ENCODE data around the gene ITPKB. TPM values are rescaled to one million over a fixed set of nuclear protein-coding genes. Genes with fewer than 3 reads are reported as not detected.

The ITPKB gene
- total and polyA plus RNA-seq, 11 donors = 6.2 to 33.7 (median 17.8) TPM

GRCh38 chr1:226702318-226702956 lies 36.6 kb downstream of the ITPKB start:
- peak overlapping the region in 11 of 12 donors; percentile 94 to 99 (median 97) for H3K27ac ChIP-seq
- intact Hi-C loops (cut with DNase I) = loop anchor here in 5 of 10 donors (5.0 to 10.0 kb wide), 3 partner anchors 35 to 298 kb away; partner anchors contain the start of genes ITPKB (in 5 of the 5) and PARP1 (in 1 of the 5)
- H3K4me1 ChIP-seq = peaks cover 7 to 66% (median 46%) of the 10 kb centered on the region in 12 donors
- ATAC-seq (peak; percentile 23 to 64 (median 40)), DNase-seq (peak in 1 of 5 donors; percentile 31)
- H3K9me3 ChIP-seq = no peaks in the 10 kb centered on the region
- TF ChIP-seq CTCF (IDR thresholded peaks at IDR 0.05) (no peak), POLR2A (IDR thresholded peaks at IDR 0.05) (no peak)
- no peaks in the 10 kb centered on the region for H3K27me3 ChIP-seq
- peak overlapping the region in 11 of 12 donors; percentile 63 to 84 (median 70) for H3K4me3 ChIP-seq
- peaks cover 0 to 32% (median 9%) of the 10 kb centered on the region in 9 donors for H3K36me3 ChIP-seq
- 51 to 67% (median 60%) methylated on average over 12 of the region's 12 CpGs for WGBS, 4 donors

GRCh38 chr1:226700861-226701260 lies 38.2 kb downstream of the ITPKB start:
- Histone ChIP-seq H3K4me1 (peaks cover 7 to 68% (median 50%) of the 10 kb centered on the region in 12 donors), H3K36me3 (peaks cover 0 to 22% (median 9%) of the 10 kb centered on the region in 9 donors), H3K9me3 (no peaks in the 10 kb centered on the region), H3K27ac (peak overlapping the region in 1 of 12 donors; percentile 6), H3K27me3 (no peaks in the 10 kb centered on the region), H3K4me3 (no peak overlapping the region)
- DNase-seq = no peak
- WGBS, 4 donors = 75 to 87% (median 85%) methylated on average over 5 of the region's 5 CpGs
- intact Hi-C loops (cut with DNase I) = loop anchor here in 5 of 10 donors (5.0 to 10.0 kb wide), 3 partner anchors 36 to 296 kb away; partner anchors contain the start of genes ITPKB (in 5 of the 5) and PARP1 (in 1 of the 5)
- no peak for ATAC-seq
- TF ChIP-seq POLR2A (IDR thresholded peaks at IDR 0.05) (no peak), CTCF (IDR thresholded peaks at IDR 0.05) (no peak)

GRCh38 chr1:226699166-226699565 lies 39.9 kb downstream of the ITPKB start:
- Histone ChIP-seq H3K9me3 (no peaks in the 10 kb centered on the region), H3K4me1 (peaks cover 7 to 74% (median 55%) of the 10 kb centered on the region in 12 donors), H3K27ac (no peak overlapping the region), H3K36me3 (peaks cover 0 to 19% (median 6%) of the 10 kb centered on the region in 9 donors), H3K4me3 (no peak overlapping the region), H3K27me3 (no peaks in the 10 kb centered on the region)
- DNase-seq = peak in 1 of 5 donors; percentile 4
- TF ChIP-seq POLR2A (IDR thresholded peaks at IDR 0.05) (no peak), CTCF (IDR thresholded peaks at IDR 0.05) (no peak)
- 89 to 97% (median 91%) methylated on average over 7 of the region's 7 CpGs for WGBS, 4 donors
- intact Hi-C loops (cut with DNase I) = loop anchor here in 1 of 10 donors (10.0 kb wide), 1 partner anchor 64 kb away; no protein-coding TSS in a partner anchor
- no peak for ATAC-seq

GRCh38 chr1:226698659-226699058 lies 40.4 kb downstream of the ITPKB start:
- peaks cover 7 to 71% (median 50%) of the 10 kb centered on the region in 12 donors for H3K4me1 ChIP-seq
- no peak for ATAC-seq
- H3K9me3 ChIP-seq = no peaks in the 10 kb centered on the region
- intact Hi-C loops (cut with DNase I) = loop anchor here in 1 of 10 donors (10.0 kb wide), 1 partner anchor 64 kb away; no protein-coding TSS in a partner anchor
- H3K4me3 ChIP-seq = no peak overlapping the region
- no peaks in the 10 kb centered on the region for H3K27me3 ChIP-seq
- H3K36me3 ChIP-seq = peaks cover 0 to 19% (median 6%) of the 10 kb centered on the region in 9 donors
- peak overlapping the region in 2 of 12 donors; percentile 30 to 50 for H3K27ac ChIP-seq
- peak in 1 of 5 donors; percentile 5 for DNase-seq
- TF ChIP-seq POLR2A (IDR thresholded peaks at IDR 0.05) (no peak), CTCF (IDR thresholded peaks at IDR 0.05) (no peak)

Measured in heart left ventricle (tissue), 16 donors.